Caco-2 (cell line): ENCODE data around the gene FCRL1. TPM values are rescaled to one million over a fixed set of nuclear protein-coding genes. Genes with fewer than 3 reads are reported as not detected.

Experiments used
- BruUV-seq: library from RNA; stranded (reverse); fragments of 400-500 nt; replicated peaks from 2 replicates; lab custom pipeline; 2021; lab: Mats Ljungman, UMichigan
- CTCF ChIA-PET: fragments of 300-600 bp; sonication (Branson Sonifier 250); formaldehyde crosslinking; loops from one replicate; lab custom pipeline; 2022; ENCODE audit warnings: antibody characterized with exemption; lab: Charles Lee
- POLR2A ChIA-PET: fragments of 300-600 bp; sonication (Branson Sonifier 250); formaldehyde crosslinking; loops from one replicate; lab custom pipeline; 2022; ENCODE audit warnings: antibody characterized with exemption; lab: Charles Lee
- DNase-seq, 2 experiments: peaks; one replicate each; pipeline versions ENCODE4 v3.0.0 to v3.0.0-alpha.2; 2020 to 2022
- H3K27me3 ChIP-seq: replicated peaks from 2 replicates; pipeline ENCODE4 v1.6.0; 2011; ENCODE audit warnings: low read length; ENCODE audit not compliant: control insufficient read depth, insufficient read depth
- H3K36me3 ChIP-seq: 2 replicates; pipeline ENCODE4 v1.5.1; 2011; ENCODE audit warnings: low read length; ENCODE audit not compliant: control insufficient read depth, insufficient read depth
- H3K4me1 ChIP-seq: fragments of 250-450 bp; sonication (Bioruptor Pico); 2 replicates; pipeline ENCODE4 v1.5.1; 2020; ENCODE audit warnings: mild to moderate bottlenecking
- H3K4me3 ChIP-seq: 2 replicates; pipeline ENCODE4 v1.5.1; 2011; ENCODE audit warnings: low read depth, mild to moderate bottlenecking, control low read depth, low read length
- H3K9me3 ChIP-seq: fragments of 250-450 bp; sonication (Bioruptor Pico); 2 replicates; pipeline ENCODE4 v1.5.1; 2020; ENCODE audit warnings: mild to moderate bottlenecking, moderate library complexity
- H3K27ac Mint-ChIP-seq: one replicate; pipeline ENCODE4 v1.8.0; 2022; ENCODE audit warnings: mixed read lengths; ENCODE audit not compliant: unreplicated experiment
- H3K27me3 Mint-ChIP-seq: one replicate; pipeline ENCODE4 v1.8.0; 2022; ENCODE audit warnings: mixed read lengths; ENCODE audit not compliant: insufficient read depth, unreplicated experiment
- H3K36me3 Mint-ChIP-seq: one replicate; pipeline ENCODE4 v1.8.0; 2022; ENCODE audit warnings: mild to moderate bottlenecking, mixed read lengths; ENCODE audit not compliant: insufficient read depth, unreplicated experiment
- H3K4me1 Mint-ChIP-seq: one replicate; pipeline ENCODE4 v1.8.0; 2022; ENCODE audit warnings: low read depth, mixed read lengths; ENCODE audit not compliant: unreplicated experiment
- H3K4me3 Mint-ChIP-seq: one replicate; pipeline ENCODE4 v1.8.0; 2022; ENCODE audit warnings: mild to moderate bottlenecking, moderate library complexity, mixed read lengths; ENCODE audit not compliant: unreplicated experiment
- H3K9me3 Mint-ChIP-seq: one replicate; pipeline ENCODE4 v1.8.0; 2022; ENCODE audit warnings: mixed read lengths; ENCODE audit not compliant: unreplicated experiment
- intact Hi-C: fragments of 100-400 bp; cut with micrococcal nuclease; formaldehyde crosslinking; loops from one replicate; pipeline ENCODE4 v1.10.0; 2022; ENCODE audit not compliant: unreplicated experiment
- total RNA-seq: library from RNA; stranded (reverse); gene quantifications from 2 replicates; pipeline ENCODE4 v1.2.3, GENCODE V29; 2022
- TF ChIP-seq, protein P1 (sequence below), 2 experiments: fragments of 200-600 bp in 1 of 2; IDR thresholded peaks; 1 replicate in 1 of 2; 2 replicates in 1 of 2; pipeline versions ENCODE4 v1.5.1 to v1.8.0; 2011 to 2022; ENCODE audit warnings: antibody characterized with exemption in 1 of 2, control low read depth in 1 of 2, inconsistent platforms in 1 of 2, low read depth in 1 of 2, low read length in 1 of 2, mild to moderate bottlenecking in 1 of 2, moderate library complexity in 1 of 2; ENCODE audit not compliant: insufficient read depth in 1 of 2, severe bottlenecking in 1 of 2, unreplicated experiment in 1 of 2

The FCRL1 gene
- total RNA-seq, 1 experiment from 2014 or later = not detected

DNA sequence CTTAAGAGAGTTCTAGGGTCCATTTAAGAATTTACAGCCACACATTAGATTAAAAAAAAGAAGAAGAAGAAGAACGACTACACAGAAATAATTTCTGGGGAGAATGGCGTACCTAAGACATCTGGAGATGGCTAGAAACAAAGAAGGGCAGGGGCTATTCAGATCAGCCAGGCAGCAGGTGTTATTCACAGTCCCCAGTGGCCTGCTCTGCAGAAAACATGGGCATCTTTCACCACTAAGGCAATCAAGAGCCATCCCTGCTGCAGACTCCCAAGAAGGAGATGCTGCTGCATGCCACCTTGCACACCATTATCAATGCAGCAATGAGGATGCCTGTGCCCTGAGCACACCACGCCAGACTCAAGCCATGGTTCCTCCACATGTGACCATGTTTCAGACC is 35.1 kb downstream of the FCRL1 start:
- no TSS peak for BruUV-seq
- ChIA-PET POLR2A (no interaction called here), CTCF (no interaction called here)
- H3K36me3 ChIP-seq = no peaks in the 10 kb centered on the region
- DNase-seq = no peak
- no peaks in the 10 kb centered on the region for H3K9me3 Mint-ChIP-seq
- no peak overlapping the region for H3K27ac Mint-ChIP-seq
- H3K4me1 Mint-ChIP-seq = no peaks in the 10 kb centered on the region
- H3K4me1 ChIP-seq = no peaks in the 10 kb centered on the region
- no peak overlapping the region for H3K4me3 ChIP-seq
- no peaks in the 10 kb centered on the region for H3K27me3 ChIP-seq
- TF ChIP-seq, protein P1, sequence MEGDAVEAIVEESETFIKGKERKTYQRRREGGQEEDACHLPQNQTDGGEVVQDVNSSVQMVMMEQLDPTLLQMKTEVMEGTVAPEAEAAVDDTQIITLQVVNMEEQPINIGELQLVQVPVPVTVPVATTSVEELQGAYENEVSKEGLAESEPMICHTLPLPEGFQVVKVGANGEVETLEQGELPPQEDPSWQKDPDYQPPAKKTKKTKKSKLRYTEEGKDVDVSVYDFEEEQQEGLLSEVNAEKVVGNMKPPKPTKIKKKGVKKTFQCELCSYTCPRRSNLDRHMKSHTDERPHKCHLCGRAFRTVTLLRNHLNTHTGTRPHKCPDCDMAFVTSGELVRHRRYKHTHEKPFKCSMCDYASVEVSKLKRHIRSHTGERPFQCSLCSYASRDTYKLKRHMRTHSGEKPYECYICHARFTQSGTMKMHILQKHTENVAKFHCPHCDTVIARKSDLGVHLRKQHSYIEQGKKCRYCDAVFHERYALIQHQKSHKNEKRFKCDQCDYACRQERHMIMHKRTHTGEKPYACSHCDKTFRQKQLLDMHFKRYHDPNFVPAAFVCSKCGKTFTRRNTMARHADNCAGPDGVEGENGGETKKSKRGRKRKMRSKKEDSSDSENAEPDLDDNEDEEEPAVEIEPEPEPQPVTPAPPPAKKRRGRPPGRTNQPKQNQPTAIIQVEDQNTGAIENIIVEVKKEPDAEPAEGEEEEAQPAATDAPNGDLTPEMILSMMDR (IDR thresholded peaks at IDR 0.05; ENCODE audit: insufficient read depth in 1 of 2, low read depth in 1 of 2, low read length in 1 of 2, severe bottlenecking in 1 of 2, unreplicated experiment in 1 of 2) = no peak
- no peaks in the 10 kb centered on the region for H3K36me3 Mint-ChIP-seq
- H3K27me3 Mint-ChIP-seq = peaks cover 7% of the 10 kb centered on the region
- H3K4me3 Mint-ChIP-seq = no peak overlapping the region
- no peaks in the 10 kb centered on the region for H3K9me3 ChIP-seq
- intact Hi-C loops = no loop called here

DNA sequence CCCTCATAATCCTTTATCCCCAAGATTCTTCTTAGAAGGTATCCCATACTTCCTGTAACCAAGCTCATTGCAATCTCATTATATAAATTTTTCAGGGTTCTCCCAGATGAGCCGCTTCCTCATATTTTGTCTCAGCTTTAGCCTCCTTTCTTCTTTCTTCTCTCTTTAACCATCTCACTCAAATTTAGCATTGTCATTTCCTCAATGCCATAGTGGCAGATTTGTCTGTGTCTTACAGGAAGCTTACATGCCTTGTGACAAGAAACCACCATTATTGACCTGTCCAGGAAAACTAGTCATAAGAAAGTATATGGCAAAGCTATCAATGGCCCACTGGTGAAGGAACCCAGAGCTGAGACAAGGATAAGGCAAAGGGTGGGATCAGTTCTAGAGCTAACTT is 37.0 kb downstream of the FCRL1 start:
- no peak for DNase-seq
- Mint-ChIP-seq H3K9me3 (no peaks in the 10 kb centered on the region), H3K4me1 (no peaks in the 10 kb centered on the region), H3K27me3 (peaks cover 10% of the 10 kb centered on the region), H3K27ac (no peak overlapping the region), H3K36me3 (no peaks in the 10 kb centered on the region), H3K4me3 (no peak overlapping the region)
- intact Hi-C loops = no loop called here
- POLR2A ChIA-PET = no interaction called here
- Histone ChIP-seq H3K27me3 (no peaks in the 10 kb centered on the region), H3K4me1 (no peaks in the 10 kb centered on the region), H3K4me3 (no peak overlapping the region), H3K36me3 (no peaks in the 10 kb centered on the region), H3K9me3 (no peaks in the 10 kb centered on the region)
- no TSS peak for BruUV-seq
- CTCF ChIA-PET = interaction anchor here (1.2 kb wide), 1 partner anchor 193 kb away, joined by 3 read pairs; no protein-coding TSS in a partner anchor
- TF ChIP-seq, protein P1 (IDR thresholded peaks at IDR 0.05; ENCODE audit: insufficient read depth in 1 of 2, low read depth in 1 of 2, low read length in 1 of 2, severe bottlenecking in 1 of 2, unreplicated experiment in 1 of 2) = no peak

DNA sequence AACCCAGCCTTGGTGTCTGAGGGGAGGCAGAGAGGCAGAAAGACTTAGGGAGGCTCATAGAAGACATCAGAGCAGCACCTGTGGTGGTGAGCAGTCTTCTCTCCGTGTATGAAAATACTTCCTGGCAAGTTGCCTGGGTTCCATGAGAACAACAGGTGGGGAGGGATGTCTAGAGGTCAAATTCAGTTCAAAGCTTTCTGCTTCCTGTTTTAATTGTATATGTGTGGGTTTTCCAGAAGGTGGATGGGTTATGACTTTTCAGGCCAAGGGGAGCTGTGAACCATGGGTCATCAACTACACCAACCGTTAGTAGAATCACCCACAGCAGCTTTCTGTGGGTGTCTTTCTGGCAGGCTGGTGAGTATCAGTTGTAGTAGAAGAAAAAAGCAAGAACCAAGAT is 38.9 kb downstream of the FCRL1 start:
- H3K4me3 ChIP-seq = no peak overlapping the region
- CTCF ChIA-PET = no interaction called here
- Mint-ChIP-seq H3K27ac (no peak overlapping the region), H3K4me3 (no peak overlapping the region), H3K9me3 (no peaks in the 10 kb centered on the region), H3K27me3 (peaks cover 8% of the 10 kb centered on the region), H3K4me1 (no peaks in the 10 kb centered on the region), H3K36me3 (no peaks in the 10 kb centered on the region)
- no peaks in the 10 kb centered on the region for H3K9me3 ChIP-seq
- no peak for DNase-seq
- no peaks in the 10 kb centered on the region for H3K4me1 ChIP-seq
- POLR2A ChIA-PET = no interaction called here
- BruUV-seq = no TSS peak
- intact Hi-C loops = no loop called here
- H3K36me3 ChIP-seq = no peaks in the 10 kb centered on the region
- H3K27me3 ChIP-seq = no peaks in the 10 kb centered on the region
- TF ChIP-seq, protein P1 (IDR thresholded peaks at IDR 0.05; ENCODE audit: insufficient read depth in 1 of 2, low read depth in 1 of 2, low read length in 1 of 2, severe bottlenecking in 1 of 2, unreplicated experiment in 1 of 2) = no peak
